Hematopoietic multipotent progenitor cell treated with erythropoietin and hydrocortisone succinate and interleukin-3 and kit ligand, for 6 days (in vitro differentiated cells): Measurements from ENCODE around the gene KCNN3.

Source experiments
- DNase-seq: peaks from one replicate; pipeline ENCODE4 v3.0.0-alpha.2; 2015

KCNN3 gene

GRCh38 chr1:154812877-154813276, 57.2 kb downstream of the KCNN3 start:
- no peak for DNase-seq

- DNase-seq = no peak
These were observed 59.5 kb downstream of the KCNN3 start for GRCh38 chr1:154810571-154810970.

GRCh38 chr1:154809436-154810413, 60.4 kb downstream of the KCNN3 start:
- no peak for DNase-seq

GRCh38 chr1:154808909-154809262, 61.2 kb downstream of the KCNN3 start:
- DNase-seq = no peak

- no peak for DNase-seq
These were observed 61.7 kb downstream of the KCNN3 start for GRCh38 chr1:154808261-154808908.

- DNase-seq = no peak
These were observed 63.0 kb downstream of the KCNN3 start for GRCh38 chr1:154807048-154807591.

GRCh38 chr1:154806333-154806732, 63.7 kb downstream of the KCNN3 start:
- DNase-seq = no peak

- no peak for DNase-seq
These were observed 66.8 kb downstream of the KCNN3 start for GRCh38 chr1:154802982-154803920.

- DNase-seq = no peak
These were observed 67.6 kb downstream of the KCNN3 start for GRCh38 chr1:154802336-154802969.

- DNase-seq = no peak
These were observed 68.7 kb downstream of the KCNN3 start for GRCh38 chr1:154801234-154802011.

- no peak for DNase-seq
These were observed 70.9 kb downstream of the KCNN3 start for GRCh38 chr1:154799188-154799587.

GRCh38 chr1:154798645-154799044, 71.4 kb downstream of the KCNN3 start:
- DNase-seq = no peak

- no peak for DNase-seq
These were observed 72.9 kb downstream of the KCNN3 start for GRCh38 chr1:154797175-154797574.

GRCh38 chr1:154796303-154796892, 73.7 kb downstream of the KCNN3 start:
- no peak for DNase-seq

GRCh38 chr1:154794608-154795007, 75.5 kb downstream of the KCNN3 start:
- no peak for DNase-seq

GRCh38 chr1:154793685-154794084, 76.4 kb downstream of the KCNN3 start:
- no peak for DNase-seq

- DNase-seq = no peak
These were observed 77.2 kb downstream of the KCNN3 start for GRCh38 chr1:154792899-154793298.

GRCh38 chr1:154791292-154792166, 78.6 kb downstream of the KCNN3 start:
- DNase-seq = peak; percentile 70

GRCh38 chr1:154788886-154789285, 81.2 kb downstream of the KCNN3 start:
- DNase-seq = no peak
